Hepatocyte (in vitro differentiated cells): ENCODE results near the gene NEUROD6. TPM values are rescaled to one million over a fixed set of nuclear protein-coding genes. Genes with fewer than 3 reads are reported as not detected.

Experiments used
- DNase-seq: peaks from one replicate; pipeline ENCODE4 v3.0.0-alpha.2; 2016; ENCODE audit warnings: low spot score
- H2AFZ ChIP-seq: fragments of 200-600 bp; sonication (generic); 2 replicates; pipeline ENCODE4 v1.6.0; 2016; ENCODE audit warnings: antibody characterized with exemption, mild to moderate bottlenecking
- H3K27ac ChIP-seq: fragments of 200-600 bp; sonication (generic); 2 replicates; pipeline ENCODE4 v1.5.1; 2016; ENCODE audit warnings: mild to moderate bottlenecking
- H3K27me3 ChIP-seq: fragments of 200-600 bp; sonication (generic); 2 replicates; pipeline ENCODE4 v1.6.1; 2016
- H3K36me3 ChIP-seq: fragments of 200-600 bp; sonication (generic); replicated peaks from 2 replicates; pipeline ENCODE4 v1.5.1; 2016; ENCODE audit warnings: low read depth; ENCODE audit not compliant: insufficient read depth
- H3K4me1 ChIP-seq: fragments of 200-600 bp; sonication (generic); 2 replicates; pipeline ENCODE4 v1.5.1; 2016; ENCODE audit warnings: mild to moderate bottlenecking, moderate library complexity; ENCODE audit not compliant: insufficient read depth
- H3K4me2 ChIP-seq: fragments of 200-600 bp; sonication (generic); 2 replicates; pipeline ENCODE4 v1.6.0; 2016
- H3K4me3 ChIP-seq: fragments of 200-600 bp; sonication (generic); 2 replicates; pipeline ENCODE4 v1.5.1; 2016; ENCODE audit warnings: mild to moderate bottlenecking
- H3K79me2 ChIP-seq: fragments of 200-600 bp; sonication (generic); 2 replicates; pipeline ENCODE4 v1.6.0; 2017; ENCODE audit warnings: mild to moderate bottlenecking
- H3K9me2 ChIP-seq: fragments of 200-600 bp; sonication (generic); replicated peaks from 2 replicates; pipeline ENCODE4 v1.6.0; 2017; ENCODE audit warnings: mild to moderate bottlenecking; ENCODE audit not compliant: insufficient read depth
- H3K9me3 ChIP-seq: fragments of 200-600 bp; sonication (generic); 2 replicates; pipeline ENCODE4 v1.5.1; 2016; ENCODE audit warnings: low read depth, mild to moderate bottlenecking
- H4K20me1 ChIP-seq: fragments of 200-600 bp; sonication (generic); 2 replicates; pipeline ENCODE4 v1.6.0; 2016; ENCODE audit warnings: mild to moderate bottlenecking; ENCODE audit not compliant: insufficient read depth, poor library complexity, severe bottlenecking
- CTCF ChIP-seq: fragments of 200-600 bp; sonication (generic); IDR thresholded peaks from 2 replicates; pipeline ENCODE4 v1.5.1; 2016; ENCODE audit warnings: antibody characterized with exemption, mild to moderate bottlenecking; ENCODE audit not compliant: poor library complexity
- EZH2 ChIP-seq: fragments of 200-600 bp; sonication (generic); IDR thresholded peaks from 2 replicates; pipeline ENCODE4 v1.6.1; 2016; ENCODE audit warnings: antibody characterized with exemption, mild to moderate bottlenecking, borderline replicate concordance
- EZH2phosphoT487 ChIP-seq: fragments of 200-600 bp; sonication (generic); IDR thresholded peaks from one replicate; pipeline ENCODE4 v1.6.1; 2018; ENCODE audit warnings: antibody characterized with exemption, mild to moderate bottlenecking, low read depth, moderate library complexity; ENCODE audit not compliant: unreplicated experiment, severe bottlenecking
- WGBS: methylation state at CpG from one replicate; pipeline ENCODE4 v1.1.6; 2016; ENCODE audit warnings: low lambda C conversion rate; ENCODE audit errors: missing lambda C conversion rate; 5-methylcytosine and 5-hydroxymethylcytosine counted together
- polyA plus RNA-seq: library from polyadenylated mRNA; unstranded; fragments of >200 nt; fragmentation: Nextera tagmentation; extraction: Ambion mirVana; gene quantifications from 2 replicates; pipeline ENCODE4 v1.2.1, GENCODE V29; 2016
- total RNA-seq: library from RNA; depleted of rRNA; stranded (reverse); fragments of >200 nt; gene quantifications from 2 replicates; pipeline ENCODE4 v1.2.3, GENCODE V29; 2014

NEUROD6 gene
- total and polyA plus RNA-seq, 2 experiments from 2014 or later = not detected

- H3K27me3 ChIP-seq = peaks cover 46% of the 10 kb centered on the region
- WGBS = 74% methylated on average over 15 of the region's 16 CpGs
- H3K4me1 ChIP-seq = no peaks in the 10 kb centered on the region
- no peak overlapping the region for H2AFZ ChIP-seq
- H3K9me2 ChIP-seq = no peaks in the 10 kb centered on the region
- peak overlapping the region; percentile 84 for H3K4me2 ChIP-seq
- no peak for DNase-seq
- no peaks in the 10 kb centered on the region for H4K20me1 ChIP-seq
- H3K27ac ChIP-seq = no peak overlapping the region
- H3K9me3 ChIP-seq = no peaks in the 10 kb centered on the region
- no peaks in the 10 kb centered on the region for H3K79me2 ChIP-seq
- no peak overlapping the region for H3K4me3 ChIP-seq
- H3K36me3 ChIP-seq = no peaks in the 10 kb centered on the region
- TF ChIP-seq EZH2phosphoT487 (no peak), CTCF (no peak), EZH2 (no peak)
Measured at GRCh38 chr7:31335161-31335856, 5.2 kb downstream of the NEUROD6 start.

GRCh38 chr7:31333291-31333690, 7.2 kb downstream of the NEUROD6 start:
- H3K27me3 ChIP-seq = peaks cover 34% of the 10 kb centered on the region
- H3K79me2 ChIP-seq = no peaks in the 10 kb centered on the region
- no peak overlapping the region for H2AFZ ChIP-seq
- H3K4me1 ChIP-seq = no peaks in the 10 kb centered on the region
- 94% methylated on average over 2 of the region's 2 CpGs for WGBS
- no peaks in the 10 kb centered on the region for H3K9me2 ChIP-seq
- no peak overlapping the region for H3K4me2 ChIP-seq
- no peaks in the 10 kb centered on the region for H4K20me1 ChIP-seq
- no peaks in the 10 kb centered on the region for H3K36me3 ChIP-seq
- DNase-seq = no peak
- no peak overlapping the region for H3K27ac ChIP-seq
- H3K4me3 ChIP-seq = no peak overlapping the region
- no peak for TF ChIP-seq EZH2
- no peak for TF ChIP-seq EZH2phosphoT487
- no peak for TF ChIP-seq CTCF
- no peaks in the 10 kb centered on the region for H3K9me3 ChIP-seq

GRCh38 chr7:31327071-31327470, 13.5 kb downstream of the NEUROD6 start:
- no peak overlapping the region for H3K4me2 ChIP-seq
- TF ChIP-seq CTCF = no peak
- TF ChIP-seq EZH2phosphoT487 = no peak
- no peak for TF ChIP-seq EZH2
- no peaks in the 10 kb centered on the region for H3K4me1 ChIP-seq
- no peaks in the 10 kb centered on the region for H3K79me2 ChIP-seq
- H4K20me1 ChIP-seq = no peaks in the 10 kb centered on the region
- WGBS = 30% methylated on average over 2 of the region's 2 CpGs
- DNase-seq = peak; percentile 74
- H3K4me3 ChIP-seq = no peak overlapping the region
- no peaks in the 10 kb centered on the region for H3K27me3 ChIP-seq
- no peaks in the 10 kb centered on the region for H3K36me3 ChIP-seq
- no peaks in the 10 kb centered on the region for H3K9me3 ChIP-seq
- H3K9me2 ChIP-seq = no peaks in the 10 kb centered on the region
- H2AFZ ChIP-seq = no peak overlapping the region
- H3K27ac ChIP-seq = no peak overlapping the region
